HFF-Myc (cell line): ENCODE data around the gene INHBC.
A peak's percentile ranks its signal among the peaks of the same experiment; 100 is the strongest.

Experiments
- DNase-seq: peaks from one replicate; pipeline ENCODE4 v3.0.0-alpha.2; 2011; ENCODE audit warnings: low read depth; ENCODE audit errors: extremely low read depth
- H3K4me3 ChIP-seq: replicated peaks from 2 replicates; pipeline ENCODE4 v1.5.1; 2011; ENCODE audit warnings: low read depth, mild to moderate bottlenecking, control low read depth, low read length
- CTCF ChIP-seq: IDR thresholded peaks from 2 replicates; pipeline ENCODE4 v1.5.1; 2012; ENCODE audit warnings: mild to moderate bottlenecking, low read depth, low read length, control low read depth; ENCODE audit errors: missing control alignments

INHBC gene

GRCh38 chr12:57429473-57430111 lies 5.0 kb upstream of the INHBC start:
- peak overlapping the region; percentile 70 for H3K4me3 ChIP-seq
- no peak for DNase-seq
- TF ChIP-seq CTCF, result no peak

- DNase-seq, result no peak
- peak overlapping the region; percentile 70 for H3K4me3 ChIP-seq
- TF ChIP-seq CTCF, result no peak
These were observed 4.3 kb upstream of the INHBC start for GRCh38 chr12:57430112-57430930.

- DNase-seq, result peak; percentile 84
- H3K4me3 ChIP-seq, result peak within 1 kb of the TSS; percentile 70
- no peak for TF ChIP-seq CTCF
These were observed 3.5 kb upstream of the INHBC start, which contains the start of gene R3HDM2 for GRCh38 chr12:57430931-57431566. R3HDM2 (minus strand) TSS chr12:57431043; CDS start chr12:57310428, 120,615 bp downstream.

GRCh38 chr12:57431654-57432188 lies 2.9 kb upstream of the INHBC start:
- no peak overlapping the region for H3K4me3 ChIP-seq
- no peak for TF ChIP-seq CTCF
- no peak for DNase-seq

- no peak overlapping the region for H3K4me3 ChIP-seq
- DNase-seq, result no peak
- TF ChIP-seq CTCF, result no peak
These were observed 1.2 kb upstream of the INHBC start for GRCh38 chr12:57433370-57433769.

GRCh38 chr12:57435293-57435692 lies 709 bp downstream of the INHBC start:
- no peak overlapping the region for H3K4me3 ChIP-seq
- TF ChIP-seq CTCF, result no peak
- DNase-seq, result no peak
